ENCODE data around the gene LIMCH1. TPM values are rescaled to one million over a fixed set of nuclear protein-coding genes. Genes with fewer than 3 reads are reported as not detected.

The LIMCH1 gene
- total RNA-seq, 1 donor = 9.0 TPM

GRCh38 chr4:41722181-41722580, 184.2 kb downstream of the LIMCH1 start:
- Histone ChIP-seq H2AFZ (ENCODE audit: low read length) (no peak overlapping the region), H3K36me3 (ENCODE audit: insufficient read depth, low read length) (no peaks in the 10 kb centered on the region)
- no peak for DNase-seq (ENCODE audit: insufficient read length, low spot score, missing footprints)

DNA sequence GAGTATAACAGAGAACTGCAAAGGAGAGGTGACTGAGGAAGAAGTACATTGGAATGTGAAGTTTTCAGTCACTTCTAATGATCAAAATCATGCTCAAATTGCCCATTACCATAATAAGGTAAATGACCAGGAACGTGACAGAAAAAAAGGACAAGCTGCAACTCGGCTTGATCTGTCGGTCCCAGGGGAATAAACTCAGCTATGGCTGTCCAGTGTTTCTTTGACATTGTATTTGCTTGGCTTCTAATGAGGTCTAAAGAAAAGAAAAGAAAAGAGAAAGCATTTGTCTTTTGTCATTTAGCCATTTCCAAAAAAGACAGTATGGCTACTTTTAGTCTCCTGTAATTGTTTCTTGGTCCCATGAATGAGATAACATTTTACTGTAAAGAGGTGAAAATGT, 185.3 kb downstream of the LIMCH1 start:
- Histone ChIP-seq H3K4me3 (ENCODE audit: insufficient read depth, low read length) (no peak overlapping the region), H3K9me3 (ENCODE audit: low read depth, low read length) (no peaks in the 10 kb centered on the region), H3K27ac (ENCODE audit: low read depth, low read length) (no peak overlapping the region), H4K20me1 (ENCODE audit: insufficient read depth, low read length) (no peaks in the 10 kb centered on the region), H2AFZ (ENCODE audit: low read length) (no peak overlapping the region), H3K4me1 (ENCODE audit: insufficient read depth, low read length) (peaks cover 4% of the 10 kb centered on the region), H3K36me3 (ENCODE audit: insufficient read depth, low read length) (no peaks in the 10 kb centered on the region), H3K79me2 (ENCODE audit: insufficient read depth, low read length) (no peaks in the 10 kb centered on the region), H3K4me2 (ENCODE audit: insufficient read depth, low read length) (no peak overlapping the region), H3K27me3 (ENCODE audit: insufficient read depth, low read length) (no peaks in the 10 kb centered on the region)
- DNase-seq (ENCODE audit: insufficient read length, low spot score, missing footprints) = no peak
- TF ChIP-seq, protein P1, sequence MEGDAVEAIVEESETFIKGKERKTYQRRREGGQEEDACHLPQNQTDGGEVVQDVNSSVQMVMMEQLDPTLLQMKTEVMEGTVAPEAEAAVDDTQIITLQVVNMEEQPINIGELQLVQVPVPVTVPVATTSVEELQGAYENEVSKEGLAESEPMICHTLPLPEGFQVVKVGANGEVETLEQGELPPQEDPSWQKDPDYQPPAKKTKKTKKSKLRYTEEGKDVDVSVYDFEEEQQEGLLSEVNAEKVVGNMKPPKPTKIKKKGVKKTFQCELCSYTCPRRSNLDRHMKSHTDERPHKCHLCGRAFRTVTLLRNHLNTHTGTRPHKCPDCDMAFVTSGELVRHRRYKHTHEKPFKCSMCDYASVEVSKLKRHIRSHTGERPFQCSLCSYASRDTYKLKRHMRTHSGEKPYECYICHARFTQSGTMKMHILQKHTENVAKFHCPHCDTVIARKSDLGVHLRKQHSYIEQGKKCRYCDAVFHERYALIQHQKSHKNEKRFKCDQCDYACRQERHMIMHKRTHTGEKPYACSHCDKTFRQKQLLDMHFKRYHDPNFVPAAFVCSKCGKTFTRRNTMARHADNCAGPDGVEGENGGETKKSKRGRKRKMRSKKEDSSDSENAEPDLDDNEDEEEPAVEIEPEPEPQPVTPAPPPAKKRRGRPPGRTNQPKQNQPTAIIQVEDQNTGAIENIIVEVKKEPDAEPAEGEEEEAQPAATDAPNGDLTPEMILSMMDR (IDR thresholded peaks at IDR 0.05; ENCODE audit: extremely low read depth, low read depth, low read length) = no peak

More at GRCh38 chr4:41722181-41722580, 184.2 kb downstream of the LIMCH1 start:
- H3K4me2 ChIP-seq (ENCODE audit: insufficient read depth, low read length) = no peak overlapping the region
- peaks cover 4% of the 10 kb centered on the region for H3K4me1 ChIP-seq (ENCODE audit: insufficient read depth, low read length)
- TF ChIP-seq, protein P1 (IDR thresholded peaks at IDR 0.05; ENCODE audit: extremely low read depth, low read depth, low read length) = no peak
- H3K9me3 ChIP-seq (ENCODE audit: low read depth, low read length) = no peaks in the 10 kb centered on the region
- H3K27ac ChIP-seq (ENCODE audit: low read depth, low read length) = no peak overlapping the region
- no peaks in the 10 kb centered on the region for H3K79me2 ChIP-seq (ENCODE audit: insufficient read depth, low read length)
- H3K27me3 ChIP-seq (ENCODE audit: insufficient read depth, low read length) = no peaks in the 10 kb centered on the region
- no peak overlapping the region for H3K4me3 ChIP-seq (ENCODE audit: insufficient read depth, low read length)
- no peaks in the 10 kb centered on the region for H4K20me1 ChIP-seq (ENCODE audit: insufficient read depth, low read length)

DNA sequence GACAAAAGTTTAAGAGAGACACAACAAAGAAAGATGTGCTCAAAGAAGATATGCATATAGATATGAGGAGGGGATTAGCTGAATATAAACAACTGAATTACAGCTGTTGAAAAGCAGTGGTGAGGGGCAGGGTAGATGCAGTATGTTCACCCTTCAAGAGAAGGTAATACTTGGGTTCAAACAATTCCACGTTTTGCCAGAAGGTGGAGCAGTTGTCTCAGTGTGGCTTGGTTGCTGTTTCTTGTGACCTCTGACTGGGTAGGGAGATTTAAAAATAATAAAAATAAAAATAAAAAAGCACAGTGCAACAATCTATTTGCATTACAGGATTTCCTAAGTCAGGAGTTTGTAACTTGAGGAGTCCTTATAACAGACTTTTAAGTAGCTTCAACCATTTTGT, 187.3 kb downstream of the LIMCH1 start:
- no peaks in the 10 kb centered on the region for H3K9me3 ChIP-seq (ENCODE audit: low read depth, low read length)
- no peak overlapping the region for H3K4me2 ChIP-seq (ENCODE audit: insufficient read depth, low read length)
- H3K79me2 ChIP-seq (ENCODE audit: insufficient read depth, low read length) = no peaks in the 10 kb centered on the region
- no peak overlapping the region for H3K27ac ChIP-seq (ENCODE audit: low read depth, low read length)
- TF ChIP-seq, protein P1 (IDR thresholded peaks at IDR 0.05; ENCODE audit: extremely low read depth, low read depth, low read length) = no peak
- no peak for DNase-seq (ENCODE audit: insufficient read length, low spot score, missing footprints)
- no peaks in the 10 kb centered on the region for H3K36me3 ChIP-seq (ENCODE audit: insufficient read depth, low read length)
- H3K4me1 ChIP-seq (ENCODE audit: insufficient read depth, low read length) = no peaks in the 10 kb centered on the region
- H2AFZ ChIP-seq (ENCODE audit: low read length) = no peak overlapping the region
- H3K27me3 ChIP-seq (ENCODE audit: insufficient read depth, low read length) = no peaks in the 10 kb centered on the region
- no peak overlapping the region for H3K4me3 ChIP-seq (ENCODE audit: insufficient read depth, low read length)
- H4K20me1 ChIP-seq (ENCODE audit: insufficient read depth, low read length) = no peaks in the 10 kb centered on the region

DNA sequence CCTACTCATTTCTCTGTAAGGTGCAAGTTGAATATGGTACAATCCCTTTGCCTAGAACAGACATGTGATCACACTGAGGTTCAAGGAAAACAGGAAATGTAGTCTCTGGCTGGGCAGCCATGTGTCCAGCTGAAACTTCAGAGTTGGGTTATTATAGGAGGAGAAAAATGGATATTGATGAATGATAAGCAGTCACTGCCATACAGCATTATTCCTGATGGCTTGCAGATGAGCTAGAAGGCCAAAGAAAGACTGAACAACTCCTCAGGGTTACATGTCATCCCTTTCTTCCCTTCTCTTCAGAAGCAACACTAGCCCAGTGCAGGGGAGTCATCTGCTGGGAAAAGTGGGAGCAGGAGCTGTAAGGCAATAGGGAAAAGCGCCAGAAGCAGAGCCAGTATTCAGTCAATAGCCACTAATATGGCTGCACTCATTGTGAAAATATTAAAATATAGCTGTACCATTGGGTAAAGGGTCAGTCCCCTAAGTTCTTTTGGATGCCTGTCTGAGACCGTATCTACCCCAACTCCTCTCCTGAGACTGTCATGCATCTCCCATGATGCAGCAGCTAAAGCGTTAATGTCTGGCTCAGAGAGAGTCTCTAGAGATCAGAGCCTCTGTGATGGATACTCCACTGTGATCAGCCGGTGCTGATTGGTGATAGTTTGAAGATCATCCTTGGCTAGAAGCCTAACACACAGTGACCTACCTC, 190.1 kb downstream of the LIMCH1 start:
- Histone ChIP-seq H3K4me1 (ENCODE audit: insufficient read depth, low read length) (no peaks in the 10 kb centered on the region), H2AFZ (ENCODE audit: low read length) (no peak overlapping the region), H3K27me3 (ENCODE audit: insufficient read depth, low read length) (no peaks in the 10 kb centered on the region), H3K4me2 (ENCODE audit: insufficient read depth, low read length) (no peak overlapping the region), H3K27ac (ENCODE audit: low read depth, low read length) (no peak overlapping the region), H3K79me2 (ENCODE audit: insufficient read depth, low read length) (no peaks in the 10 kb centered on the region), H4K20me1 (ENCODE audit: insufficient read depth, low read length) (no peaks in the 10 kb centered on the region), H3K36me3 (ENCODE audit: insufficient read depth, low read length) (no peaks in the 10 kb centered on the region), H3K4me3 (ENCODE audit: insufficient read depth, low read length) (no peak overlapping the region), H3K9me3 (ENCODE audit: low read depth, low read length) (no peaks in the 10 kb centered on the region)
- TF ChIP-seq, protein P1 (IDR thresholded peaks at IDR 0.05; ENCODE audit: extremely low read depth, low read depth, low read length) = no peak
- DNase-seq (ENCODE audit: insufficient read length, low spot score, missing footprints) = no peak

Data from osteoblast (primary cell).